ENCODE measurements around the gene ZNF653.

- TF ChIP-seq CTCF (conservative IDR thresholded peaks at IDR 0.05; ENCODE audit: low read length) (no peak), EZH2phosphoT487 (IDR thresholded peaks at IDR 0.05; ENCODE audit: borderline replicate concordance) (no peak)
Observed at GRCh38 chr19:11478167-11479089, 27.2 kb downstream of the ZNF653 start.

All from Loucy (cell line).